HEK293T (cell line): ENCODE measurements around the gene GPR153.

Experiments
- ARNT ChIP-seq: fragments of 450-650 bp; IDR thresholded peaks from 2 replicates; pipeline ENCODE4 v1.6.1; 2017; ENCODE audit warnings: mild to moderate bottlenecking
- BHLHE40 ChIP-seq: fragments of 450-650 bp; IDR thresholded peaks from 2 replicates; pipeline ENCODE4 v1.6.1; 2016; ENCODE audit warnings: mild to moderate bottlenecking, moderate library complexity, borderline replicate concordance
- ELF4 ChIP-seq: fragments of 450-650 bp; IDR thresholded peaks from 2 replicates; pipeline ENCODE4 v1.6.1; 2017; ENCODE audit warnings: antibody characterized with exemption
- FOXA1 ChIP-seq: fragments of 450-650 bp; IDR thresholded peaks from 2 replicates; pipeline ENCODE4 v1.6.1; 2016; ENCODE audit warnings: mild to moderate bottlenecking
- FOXK2 ChIP-seq: fragments of 450-650 bp; IDR thresholded peaks from 2 replicates; pipeline ENCODE4 v1.6.1; 2016; ENCODE audit warnings: mild to moderate bottlenecking
- FOXM1 ChIP-seq: fragments of 450-650 bp; IDR thresholded peaks from 2 replicates; pipeline ENCODE4 v1.6.1; 2017; ENCODE audit warnings: mild to moderate bottlenecking, borderline replicate concordance
- HDGF ChIP-seq: fragments of 450-650 bp; IDR thresholded peaks from 2 replicates; pipeline ENCODE4 v1.6.1; 2017; ENCODE audit warnings: antibody characterized with exemption, borderline replicate concordance
- L3MBTL2 ChIP-seq: fragments of 450-650 bp; conservative IDR thresholded peaks from 2 replicates; pipeline ENCODE4 v1.6.1; 2016; ENCODE audit warnings: mild to moderate bottlenecking
- LEF1 ChIP-seq: fragments of 450-650 bp; IDR thresholded peaks from 2 replicates; pipeline ENCODE4 v1.6.1; 2017; ENCODE audit warnings: mild to moderate bottlenecking, borderline replicate concordance
- PKNOX1 ChIP-seq: fragments of 450-650 bp; IDR thresholded peaks from 2 replicates; pipeline ENCODE4 v1.6.1; 2016
- SP1 ChIP-seq: fragments of 450-650 bp; IDR thresholded peaks from 2 replicates; pipeline ENCODE4 v1.6.1; 2017
- SUZ12 ChIP-seq: fragments of 450-650 bp; IDR thresholded peaks from 2 replicates; pipeline ENCODE4 v1.6.1; 2016; ENCODE audit warnings: mild to moderate bottlenecking
- TARDBP ChIP-seq: fragments of 450-650 bp; IDR thresholded peaks from 2 replicates; pipeline ENCODE4 v1.6.1; 2016
- ZNF384 ChIP-seq: fragments of 450-650 bp; IDR thresholded peaks from 2 replicates; pipeline ENCODE4 v1.6.1; 2016

- no peak for TF ChIP-seq FOXK2
- TF ChIP-seq FOXA1 = no peak
- TF ChIP-seq SUZ12 = no peak
- no peak for TF ChIP-seq SP1
- TF ChIP-seq LEF1 = no peak
- TF ChIP-seq BHLHE40 = no peak
- TF ChIP-seq HDGF = no peak
- TF ChIP-seq TARDBP = no peak
- no peak for TF ChIP-seq FOXM1
- no peak for TF ChIP-seq ARNT
- no peak for TF ChIP-seq ZNF384
- no peak for TF ChIP-seq PKNOX1
- no peak for TF ChIP-seq ELF4
- no peak for TF ChIP-seq L3MBTL2
These were observed 42.6 kb upstream of the GPR153 start for GRCh38 chr1:6303397-6304012.
